GM19463 (cell line): Measurements from ENCODE around the gene OR5M10.
"Not testable (repeated sequence)": the region's sequence is repeated elsewhere in the genome, so short reads cannot be mapped to it uniquely, and the experiment has no call there.

Source experiments
- ATAC-seq: cut with Tn5 transposase; IDR thresholded peaks from one replicate; pipeline ENCODE4 v1.9.1; 2021; ENCODE audit warnings: mild to moderate bottlenecking, moderate library complexity; ENCODE audit not compliant: unreplicated experiment

OR5M10 gene

GRCh38 chr11:56577621-56578020 is at the start of gene OR5M10:
OR5M10 (minus strand) TSS chr11:56577721; CDS start chr11:56577721, 0 bp downstream.
- no peak for ATAC-seq

GRCh38 chr11:56625946-56626345 is 48.4 kb upstream of the OR5M10 start:
- no peak for ATAC-seq

GRCh38 chr11:56624661-56625110 is 47.2 kb upstream of the OR5M10 start:
- ATAC-seq, result peak; percentile 77

DNA sequence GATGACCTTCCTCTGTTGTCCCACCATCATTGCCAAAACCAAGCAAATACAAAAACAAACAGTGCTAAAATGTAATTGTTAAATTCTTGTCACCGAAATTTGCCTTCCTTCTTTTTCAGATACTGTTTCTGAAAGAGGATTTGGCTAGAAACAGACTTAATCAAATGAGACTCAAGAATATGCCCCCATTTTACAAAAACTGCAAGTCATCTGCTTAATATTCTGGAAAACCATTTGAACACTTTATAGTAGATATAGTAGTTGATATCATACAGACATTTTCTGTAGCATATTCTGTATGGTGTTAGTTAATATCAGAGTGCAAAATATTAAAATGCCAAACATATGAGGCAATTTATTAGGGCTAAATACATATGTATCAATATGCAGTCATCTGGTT is 33.7 kb upstream of the OR5M10 start:
- no peak for ATAC-seq

DNA sequence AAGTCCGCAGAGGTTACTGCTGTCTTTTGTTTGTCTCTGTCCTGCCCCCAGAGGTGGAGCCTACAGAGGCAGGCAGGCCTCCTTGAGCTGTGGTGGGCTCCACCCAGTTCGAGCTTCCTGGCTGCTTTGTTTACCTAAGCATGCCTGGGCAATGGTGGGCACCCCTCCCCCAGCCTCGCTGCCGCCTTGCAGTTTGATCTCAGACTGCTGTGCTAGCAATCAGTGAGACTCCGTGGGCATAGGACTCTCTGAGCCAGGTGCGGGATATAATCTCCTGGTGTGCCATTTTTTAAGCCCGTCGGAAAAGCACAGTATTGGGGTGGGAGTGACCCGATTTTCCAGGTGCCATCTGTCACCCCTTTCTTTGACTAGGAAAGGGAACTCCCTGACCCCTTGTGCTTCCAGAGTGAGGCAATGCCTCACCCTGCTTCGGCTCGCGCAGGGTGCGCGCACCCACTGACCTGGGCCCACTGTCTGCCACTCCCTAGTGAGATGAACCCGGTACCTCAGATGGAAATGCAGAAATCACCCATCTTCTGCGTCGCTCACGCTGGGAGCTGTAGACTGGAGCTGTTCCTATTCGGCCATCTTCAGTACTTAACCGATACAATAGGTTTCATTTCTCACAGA is 14.7 kb upstream of the OR5M10 start:
- ATAC-seq, result not testable (repeated sequence)

DNA sequence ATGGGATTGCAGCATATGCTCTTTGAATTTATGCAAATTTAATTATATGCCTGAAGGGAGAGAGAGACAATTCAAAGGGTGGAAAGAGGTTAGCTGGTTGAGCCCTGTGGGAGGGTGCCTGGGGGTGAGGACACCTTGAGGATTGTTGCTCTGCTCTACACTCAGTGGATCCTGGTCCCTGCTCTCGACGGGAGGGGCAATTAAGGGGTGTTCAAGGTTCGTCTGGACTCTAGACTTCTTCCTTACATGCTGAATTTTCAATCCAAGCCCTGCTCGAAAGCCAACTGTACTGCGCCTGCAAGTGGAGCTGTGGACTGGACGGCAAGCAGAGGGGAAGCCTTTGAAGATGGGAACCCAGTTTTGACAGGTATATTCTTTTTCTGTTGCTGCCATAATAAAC is 18.9 kb downstream of the OR5M10 start:
- ATAC-seq, result no peak

GRCh38 chr11:56554691-56555090 is 22.8 kb downstream of the OR5M10 start:
- ATAC-seq, result not testable (repeated sequence)

DNA sequence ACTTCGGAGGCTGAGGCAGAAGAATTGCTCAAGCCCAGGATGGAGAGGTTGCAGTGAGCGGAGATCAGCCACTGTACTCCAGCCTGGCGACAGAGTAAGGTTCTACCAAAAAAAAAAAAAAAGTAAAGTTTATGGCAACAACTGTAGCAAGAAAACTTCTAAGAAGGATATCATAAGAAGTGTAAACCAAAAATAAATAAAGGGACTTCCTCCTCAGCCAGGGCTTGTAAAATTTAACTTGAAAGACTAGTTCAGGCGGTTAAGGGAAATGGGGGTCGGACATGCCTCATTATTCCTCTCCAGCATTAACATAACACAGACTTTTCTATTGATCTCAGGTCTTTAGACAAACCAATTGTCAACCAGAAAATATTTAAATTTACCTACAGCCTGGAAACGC is 32.0 kb downstream of the OR5M10 start:
- no peak for ATAC-seq

DNA sequence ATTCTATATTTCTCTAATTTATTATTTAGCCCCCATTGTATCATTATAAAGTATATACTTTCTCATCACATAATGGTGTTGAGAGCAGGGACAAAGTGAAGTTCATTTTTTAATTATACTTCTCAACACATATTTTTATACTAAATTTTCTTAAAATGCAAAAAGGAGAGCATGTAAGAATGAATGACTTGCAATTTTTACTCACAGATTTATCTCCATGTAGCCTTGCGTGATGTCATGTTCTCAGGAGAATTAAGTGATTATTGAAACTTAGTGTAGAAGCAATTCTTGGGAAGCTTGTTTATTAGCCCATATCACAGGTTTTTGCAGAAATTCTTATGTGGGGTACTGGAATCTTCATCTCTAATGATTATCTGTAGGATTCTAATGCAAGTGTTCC is 33.8 kb downstream of the OR5M10 start:
- ATAC-seq, result no peak

GRCh38 chr11:56543157-56543556 is 34.4 kb downstream of the OR5M10 start, which contains the start of gene OR5M11:
OR5M11 (minus strand) TSS chr11:56543257; CDS start chr11:56543257, 0 bp downstream.
- ATAC-seq, result no peak

GRCh38 chr11:56533054-56533740 is 44.3 kb downstream of the OR5M10 start:
- ATAC-seq, result no peak

GRCh38 chr11:56531856-56532255 is 45.7 kb downstream of the OR5M10 start:
- no peak for ATAC-seq
